Activated CD4-positive, alpha-beta T cell treated with anti-CD3 and anti-CD28 coated beads, Interleukin-2, amount 50 U/mL, for 24 hours (primary cell): ENCODE results near the gene MAN1A2.

Experiments used
- DNase-seq, 2 donors: peaks; one replicate each; pipeline ENCODE4 v3.0.0-alpha.2; 2020; ENCODE audit warnings: low read depth in 1 of 2, low spot score in 1 of 2

The MAN1A2 gene

GRCh38 chr1:117481410-117481809 is 114.2 kb downstream of the MAN1A2 start:
- DNase-seq = no peak

- DNase-seq = no peak
Measured at GRCh38 chr1:117493906-117494305, 126.7 kb downstream of the MAN1A2 start.

- DNase-seq = no peak
Measured at GRCh38 chr1:117495068-117495467, 127.8 kb downstream of the MAN1A2 start.

GRCh38 chr1:117499071-117499470 is 131.8 kb downstream of the MAN1A2 start:
- no peak for DNase-seq

GRCh38 chr1:117500584-117500983 is 133.3 kb downstream of the MAN1A2 start:
- DNase-seq = no peak

- DNase-seq = no peak
Measured at GRCh38 chr1:117501281-117501680, 134.0 kb downstream of the MAN1A2 start.

GRCh38 chr1:117511273-117511672 is 144.0 kb downstream of the MAN1A2 start:
- no peak for DNase-seq

GRCh38 chr1:117512728-117513321 is 145.6 kb downstream of the MAN1A2 start:
- no peak for DNase-seq

- DNase-seq = no peak
Measured at GRCh38 chr1:117523111-117523510, 155.9 kb downstream of the MAN1A2 start.

GRCh38 chr1:117527074-117527473 is 159.8 kb downstream of the MAN1A2 start:
- no peak for DNase-seq

GRCh38 chr1:117527566-117528102 is 160.4 kb downstream of the MAN1A2 start:
- DNase-seq = no peak

GRCh38 chr1:117529683-117530082 is 162.4 kb downstream of the MAN1A2 start:
- no peak for DNase-seq

- DNase-seq = no peak
Measured at GRCh38 chr1:117531222-117531621, 164.0 kb downstream of the MAN1A2 start.

GRCh38 chr1:117534995-117535467 is 167.8 kb downstream of the MAN1A2 start:
- DNase-seq = peak; percentile 18 to 60

- DNase-seq = no peak
Measured at GRCh38 chr1:117535821-117536220, 168.6 kb downstream of the MAN1A2 start.

- DNase-seq = no peak
Measured at GRCh38 chr1:117537291-117537920, 170.2 kb downstream of the MAN1A2 start.

GRCh38 chr1:117540532-117540931 is 173.3 kb downstream of the MAN1A2 start:
- DNase-seq = no peak

GRCh38 chr1:117541003-117541402 is 173.8 kb downstream of the MAN1A2 start:
- no peak for DNase-seq

GRCh38 chr1:117541585-117541984 is 174.3 kb downstream of the MAN1A2 start:
- DNase-seq = no peak

GRCh38 chr1:117544509-117545109 is 177.4 kb downstream of the MAN1A2 start:
- no peak for DNase-seq

GRCh38 chr1:117546467-117546866 is 179.2 kb downstream of the MAN1A2 start:
- DNase-seq = no peak

GRCh38 chr1:117553471-117553870 is 186.2 kb downstream of the MAN1A2 start:
- no peak for DNase-seq
